GM06990 (cell line): Measurements from ENCODE around the gene MYO1C.

Source experiments
- DNase-seq: peaks from one replicate; pipeline ENCODE4 v3.0.0-alpha.2; 2011; ENCODE audit not compliant: insufficient read length; ENCODE audit errors: extremely low read depth
- H3K27me3 ChIP-seq: replicated peaks from 2 replicates; pipeline ENCODE4 v1.6.0; 2011; ENCODE audit warnings: low read length; ENCODE audit not compliant: control insufficient read depth, insufficient read depth
- H3K36me3 ChIP-seq: 2 replicates; pipeline ENCODE4 v1.5.1; 2011; ENCODE audit warnings: low read length; ENCODE audit not compliant: control insufficient read depth, insufficient read depth
- H3K4me3 ChIP-seq: replicated peaks from 2 replicates; pipeline ENCODE4 v1.5.1; 2011; ENCODE audit warnings: low read depth, mild to moderate bottlenecking, control low read depth, low read length
- CTCF ChIP-seq: IDR thresholded peaks from 2 replicates; pipeline ENCODE4 v1.5.1; 2011; ENCODE audit warnings: low read length, control low read depth, mild to moderate bottlenecking, inconsistent platforms; ENCODE audit not compliant: insufficient read depth, poor library complexity, severe bottlenecking

The MYO1C gene

GRCh38 chr17:1469231-1469852 is 23.1 kb downstream of the MYO1C start:
- no peak for TF ChIP-seq CTCF
- H3K4me3 ChIP-seq, result no peak overlapping the region
- DNase-seq, result no peak
- H3K36me3 ChIP-seq, result peaks cover 35% of the 10 kb centered on the region
- H3K27me3 ChIP-seq, result no peaks in the 10 kb centered on the region

- Histone ChIP-seq H3K36me3 (peaks cover 37% of the 10 kb centered on the region), H3K4me3 (no peak overlapping the region), H3K27me3 (no peaks in the 10 kb centered on the region)
- no peak for DNase-seq
- no peak for TF ChIP-seq CTCF
These were observed 24.5 kb downstream of the MYO1C start for GRCh38 chr17:1467898-1468492.

- DNase-seq, result no peak
- Histone ChIP-seq H3K27me3 (no peaks in the 10 kb centered on the region), H3K36me3 (peaks cover 35% of the 10 kb centered on the region), H3K4me3 (no peak overlapping the region)
- no peak for TF ChIP-seq CTCF
These were observed 25.2 kb downstream of the MYO1C start for GRCh38 chr17:1467258-1467657.

- no peak for DNase-seq
- Histone ChIP-seq H3K27me3 (no peaks in the 10 kb centered on the region), H3K4me3 (no peak overlapping the region), H3K36me3 (peaks cover 17% of the 10 kb centered on the region)
- no peak for TF ChIP-seq CTCF
These were observed 28.3 kb downstream of the MYO1C start for GRCh38 chr17:1464186-1464585.

- peak; percentile 55 for DNase-seq
- Histone ChIP-seq H3K27me3 (no peaks in the 10 kb centered on the region), H3K4me3 (no peak overlapping the region), H3K36me3 (peaks cover 7% of the 10 kb centered on the region)
- TF ChIP-seq CTCF, result no peak
These were observed 30.0 kb downstream of the MYO1C start for GRCh38 chr17:1462164-1463112.
